HG03135 (cell line): ENCODE measurements around the gene RAB3IL1.

Source experiments
- ATAC-seq: cut with Tn5 transposase; IDR thresholded peaks from one replicate; pipeline ENCODE4 v1.9.1; 2021; ENCODE audit warnings: mild to moderate bottlenecking, moderate library complexity; ENCODE audit not compliant: unreplicated experiment

RAB3IL1 gene

DNA sequence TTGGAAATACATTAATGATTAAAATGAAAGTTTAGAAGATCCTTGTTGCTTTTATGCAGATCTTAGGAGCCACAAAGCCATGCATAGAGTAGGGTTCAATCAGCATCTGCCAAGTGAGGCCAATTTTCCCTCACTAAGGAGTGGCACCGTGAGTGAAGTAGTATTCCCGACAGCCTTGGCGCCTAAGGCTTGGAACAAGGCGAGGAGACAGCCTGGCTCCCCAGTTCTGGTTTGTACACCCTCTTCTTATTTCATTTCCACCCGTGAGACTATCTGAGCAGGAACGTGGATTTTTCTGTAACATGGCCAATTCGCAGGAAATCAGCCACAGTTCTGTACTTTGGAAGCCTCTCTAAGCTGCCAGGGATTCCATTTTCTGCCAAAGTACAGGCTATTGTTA, 66.7 kb downstream of the RAB3IL1 start:
- no peak for ATAC-seq

DNA sequence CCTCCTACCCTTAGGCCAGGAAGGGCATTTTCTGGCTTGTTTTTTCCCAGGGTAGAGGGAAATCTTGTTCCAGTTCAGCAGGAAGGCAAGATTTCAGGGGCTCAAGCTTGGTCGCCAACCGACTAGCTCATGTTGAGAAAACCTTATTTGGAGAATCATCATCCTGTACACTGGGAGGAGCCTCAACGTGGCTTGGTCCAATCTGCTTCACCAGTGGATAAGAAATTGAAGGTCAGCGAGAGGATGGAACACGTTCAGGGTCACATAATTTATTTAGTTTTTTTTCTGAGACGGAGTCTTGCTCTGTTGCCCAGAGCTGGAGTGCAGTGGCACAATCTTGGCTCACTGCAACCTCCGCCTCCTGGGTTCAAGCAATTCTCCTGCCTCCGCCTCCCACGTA, 68.7 kb downstream of the RAB3IL1 start:
- ATAC-seq = no peak

DNA sequence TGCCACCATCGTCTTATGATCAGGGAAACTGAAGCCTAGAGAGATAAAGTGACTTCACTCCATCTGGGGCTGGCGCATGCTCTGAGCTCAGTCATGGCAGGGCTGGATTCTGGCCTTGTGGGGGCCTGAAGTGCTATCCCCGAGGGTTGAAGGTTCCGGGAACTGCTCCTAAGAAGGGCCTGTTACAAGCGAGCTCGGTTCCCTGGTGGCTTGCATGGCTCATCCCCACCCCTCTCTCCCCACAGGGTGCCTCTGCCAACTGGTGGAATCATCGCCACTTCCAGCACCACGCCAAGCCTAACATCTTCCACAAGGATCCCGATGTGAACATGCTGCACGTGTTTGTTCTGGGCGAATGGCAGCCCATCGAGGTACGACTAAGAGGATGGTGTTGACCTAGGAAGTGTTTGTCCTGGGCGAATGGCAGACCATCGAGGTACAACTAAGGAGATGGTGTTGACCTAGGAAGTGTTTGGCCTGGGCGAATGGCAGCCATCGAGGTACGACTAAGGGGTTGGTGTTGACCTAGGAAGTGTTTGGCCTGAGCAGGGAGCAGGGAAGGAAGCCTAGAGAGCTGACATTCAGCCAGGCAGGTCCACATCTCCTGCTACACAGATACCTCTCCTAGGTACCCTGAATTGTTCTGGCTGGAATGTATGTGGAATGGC, 69.3 kb downstream of the RAB3IL1 start:
- ATAC-seq = no peak
